Measurements from ENCODE around the gene CHAD.

DNA sequence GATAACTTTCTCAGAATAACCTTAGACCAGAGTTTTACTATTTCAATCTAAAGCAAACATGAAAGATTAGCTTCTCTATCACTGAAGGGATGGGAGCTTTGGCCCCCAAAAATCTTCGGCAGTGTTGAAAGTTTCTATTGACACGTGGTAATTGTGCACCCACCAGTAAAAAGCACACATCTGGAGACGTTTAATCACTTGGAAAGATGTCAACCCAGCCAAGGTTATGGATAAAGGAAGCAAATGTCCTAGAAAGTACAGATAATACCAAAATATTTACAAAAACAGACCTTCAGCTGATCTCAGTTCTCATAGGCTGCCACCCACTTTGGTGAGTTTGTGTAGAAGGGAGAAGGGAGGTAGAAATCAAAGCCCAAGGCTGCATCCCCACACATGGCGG is 44.8 kb upstream of the CHAD start:
- TF ChIP-seq YY1 (IDR thresholded peaks at IDR 0.05; ENCODE audit: insufficient read depth, insufficient read length) = no peak
- no peak for TF ChIP-seq ZNF274 (IDR thresholded peaks at IDR 0.05; ENCODE audit: low read depth, low read length)
